Right atrium auricular region (tissue), 2 donors: Measurements from ENCODE around the gene MSX2. TPM values are rescaled to one million over a fixed set of nuclear protein-coding genes. Genes with fewer than 3 reads are reported as not detected.
A peak's percentile ranks its signal among the peaks of the same experiment; 100 is the strongest.

Experiments
- DNase-seq: peaks from one replicate; pipeline ENCODE4 v3.0.0-alpha.2; 2019; ENCODE audit warnings: low spot score
- H3K27ac ChIP-seq, 2 donors: fragments of 200-600 bp; sonication (generic); 1 replicate in 1 of 2; 2 replicates in 1 of 2; pipeline ENCODE4 v1.5.1; 2016 to 2019
- H3K27me3 ChIP-seq, 2 donors: fragments of 200-600 bp; sonication (generic); one replicate each; pipeline versions ENCODE4 v1.5.1 to v1.6.0; 2017 to 2019
- H3K36me3 ChIP-seq: fragments of 200-600 bp; sonication (generic); one replicate; pipeline ENCODE4 v1.5.1; 2016
- H3K4me1 ChIP-seq, 2 donors: fragments of 200-600 bp; sonication (generic); one replicate each; pipeline versions ENCODE4 v1.5.1 to v1.6.0; 2017 to 2019
- H3K4me3 ChIP-seq, 2 donors: fragments of 200-600 bp; sonication (generic); 1 replicate in 1 of 2; 2 replicates in 1 of 2; pipeline ENCODE4 v1.5.1; 2017 to 2019; ENCODE audit warnings: mild to moderate bottlenecking in 1 of 2, moderate library complexity in 1 of 2
- H3K9me3 ChIP-seq, 2 donors: fragments of 200-600 bp; sonication (generic); one replicate each; pipeline ENCODE4 v1.5.1; 2019
- CTCF ChIP-seq, 2 donors: fragments of 200-600 bp; sonication (generic); IDR thresholded peaks; one replicate each; pipeline ENCODE4 v1.5.1; 2019; ENCODE audit warnings: antibody characterized with exemption in 2 of 2
- total RNA-seq, 2 donors: library from RNA; depleted of rRNA; stranded (reverse); fragments of >200 nt; gene quantifications; one replicate each; pipeline ENCODE4 v1.1.0, GENCODE V29; 2016

Gene MSX2
- total RNA-seq, 2 donors from 2014 or later: 2.6 to 3.4 TPM

- H3K27ac ChIP-seq: no peak overlapping the region
- peak in 1 of 2 donors; percentile 54 for TF ChIP-seq CTCF (IDR thresholded peaks at IDR 0.05)
- no peak for DNase-seq
- no peaks in the 10 kb centered on the region for H3K9me3 ChIP-seq
- peaks cover 0 to 19% of the 10 kb centered on the region in 2 donors for H3K4me1 ChIP-seq
- H3K36me3 ChIP-seq: no peaks in the 10 kb centered on the region
- H3K27me3 ChIP-seq: peaks cover 28 to 32% of the 10 kb centered on the region in 2 donors
- peak overlapping the region in 1 of 2 donors; percentile 11 for H3K4me3 ChIP-seq
These were observed 11.3 kb downstream of the MSX2 start for GRCh38 chr5:174735498-174736330.

- peaks cover 23 to 31% of the 10 kb centered on the region in 2 donors for H3K27me3 ChIP-seq
- DNase-seq: no peak
- no peak overlapping the region for H3K4me3 ChIP-seq
- peaks cover 0 to 19% of the 10 kb centered on the region in 2 donors for H3K4me1 ChIP-seq
- no peaks in the 10 kb centered on the region for H3K9me3 ChIP-seq
- no peak overlapping the region for H3K27ac ChIP-seq
- no peak for TF ChIP-seq CTCF (IDR thresholded peaks at IDR 0.05)
- H3K36me3 ChIP-seq: no peaks in the 10 kb centered on the region
These were observed 11.9 kb downstream of the MSX2 start for GRCh38 chr5:174736331-174736721.

GRCh38 chr5:174736777-174737176 is 12.4 kb downstream of the MSX2 start:
- H3K27me3 ChIP-seq: peaks cover 23 to 27% of the 10 kb centered on the region in 2 donors
- no peak for DNase-seq
- TF ChIP-seq CTCF (IDR thresholded peaks at IDR 0.05): no peak

GRCh38 chr5:174737330-174737729 is 12.9 kb downstream of the MSX2 start:
- H3K4me1 ChIP-seq: peaks cover 0 to 10% of the 10 kb centered on the region in 2 donors
- no peak overlapping the region for H3K27ac ChIP-seq
- no peaks in the 10 kb centered on the region for H3K9me3 ChIP-seq
- no peak for DNase-seq
- H3K36me3 ChIP-seq: no peaks in the 10 kb centered on the region
- TF ChIP-seq CTCF (IDR thresholded peaks at IDR 0.05): no peak
- H3K4me3 ChIP-seq: no peak overlapping the region
- peaks cover 21 to 23% of the 10 kb centered on the region in 2 donors for H3K27me3 ChIP-seq

More at GRCh38 chr5:174736777-174737176, 12.4 kb downstream of the MSX2 start:
- Histone ChIP-seq H3K9me3 (no peaks in the 10 kb centered on the region), H3K36me3 (no peaks in the 10 kb centered on the region), H3K4me1 (peaks cover 0 to 16% of the 10 kb centered on the region in 2 donors), H3K27ac (no peak overlapping the region), H3K4me3 (no peak overlapping the region)

- Histone ChIP-seq H3K4me1 (no peaks in the 10 kb centered on the region), H3K27me3 (peaks cover 0 to 3% of the 10 kb centered on the region in 2 donors), H3K27ac (no peak overlapping the region), H3K36me3 (no peaks in the 10 kb centered on the region), H3K9me3 (no peaks in the 10 kb centered on the region), H3K4me3 (no peak overlapping the region)
- DNase-seq: no peak
- TF ChIP-seq CTCF (IDR thresholded peaks at IDR 0.05): no peak
These were observed 17.0 kb downstream of the MSX2 start for GRCh38 chr5:174741352-174741751.
